ENCODE results near the gene GNPNAT1.

DNA sequence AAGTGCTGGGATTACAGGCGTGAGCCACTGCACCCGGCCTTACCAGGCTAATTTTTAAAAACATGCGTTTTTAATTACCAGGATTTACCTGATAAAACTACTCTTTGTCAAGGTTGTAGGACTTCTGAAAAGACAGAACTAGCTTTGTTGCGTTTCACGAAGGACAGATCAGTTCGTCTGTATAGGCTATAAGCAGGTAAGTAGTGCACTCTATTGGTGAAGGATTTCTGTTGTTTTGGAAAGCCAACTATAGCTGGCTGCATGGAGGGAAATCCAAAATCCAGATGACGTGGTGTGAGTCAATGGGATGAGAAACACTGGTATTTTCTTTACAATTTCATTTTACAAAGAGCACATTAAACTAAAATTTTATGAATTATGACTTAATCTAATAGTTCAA is 14.6 kb downstream of the GNPNAT1 start:
- no peak for TF ChIP-seq EZH2 (IDR thresholded peaks at IDR 0.05; ENCODE audit: borderline replicate concordance, low read depth, low read length, poor library complexity, severe bottlenecking)
- TF ChIP-seq, protein P1, sequence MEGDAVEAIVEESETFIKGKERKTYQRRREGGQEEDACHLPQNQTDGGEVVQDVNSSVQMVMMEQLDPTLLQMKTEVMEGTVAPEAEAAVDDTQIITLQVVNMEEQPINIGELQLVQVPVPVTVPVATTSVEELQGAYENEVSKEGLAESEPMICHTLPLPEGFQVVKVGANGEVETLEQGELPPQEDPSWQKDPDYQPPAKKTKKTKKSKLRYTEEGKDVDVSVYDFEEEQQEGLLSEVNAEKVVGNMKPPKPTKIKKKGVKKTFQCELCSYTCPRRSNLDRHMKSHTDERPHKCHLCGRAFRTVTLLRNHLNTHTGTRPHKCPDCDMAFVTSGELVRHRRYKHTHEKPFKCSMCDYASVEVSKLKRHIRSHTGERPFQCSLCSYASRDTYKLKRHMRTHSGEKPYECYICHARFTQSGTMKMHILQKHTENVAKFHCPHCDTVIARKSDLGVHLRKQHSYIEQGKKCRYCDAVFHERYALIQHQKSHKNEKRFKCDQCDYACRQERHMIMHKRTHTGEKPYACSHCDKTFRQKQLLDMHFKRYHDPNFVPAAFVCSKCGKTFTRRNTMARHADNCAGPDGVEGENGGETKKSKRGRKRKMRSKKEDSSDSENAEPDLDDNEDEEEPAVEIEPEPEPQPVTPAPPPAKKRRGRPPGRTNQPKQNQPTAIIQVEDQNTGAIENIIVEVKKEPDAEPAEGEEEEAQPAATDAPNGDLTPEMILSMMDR (conservative IDR thresholded peaks at IDR 0.05; ENCODE audit: low read depth, low read length): no peak

Measured in A673 (cell line).